Measurements from ENCODE around the gene CRHR1.
A peak's percentile ranks its signal among the peaks of the same experiment; 100 is the strongest.
"Not testable (repeated sequence)": the region's sequence is repeated elsewhere in the genome, so short reads cannot be mapped to it uniquely, and the experiment has no call there.

The CRHR1 gene

DNA sequence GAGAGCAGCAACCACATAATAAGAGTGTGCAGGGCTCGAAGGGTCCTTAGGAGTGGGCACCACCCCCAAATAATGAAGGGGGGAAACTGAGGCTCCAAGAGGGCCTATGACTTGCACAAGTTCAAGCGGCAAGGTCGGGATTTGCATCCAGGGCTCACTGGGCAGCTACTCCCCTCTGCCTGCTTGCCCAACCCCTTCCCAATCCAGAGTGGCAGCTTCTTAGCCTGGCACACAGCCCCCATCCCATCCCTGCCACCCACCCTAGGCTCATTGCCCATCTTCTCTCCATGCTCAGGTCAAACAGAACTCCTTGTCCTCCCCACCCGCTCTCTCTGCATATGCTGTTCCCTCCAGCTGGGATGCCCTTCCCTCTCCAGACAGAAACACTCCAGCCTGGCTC is 63.0 kb downstream of the CRHR1 start:
- no peak for DNase-seq

DNA sequence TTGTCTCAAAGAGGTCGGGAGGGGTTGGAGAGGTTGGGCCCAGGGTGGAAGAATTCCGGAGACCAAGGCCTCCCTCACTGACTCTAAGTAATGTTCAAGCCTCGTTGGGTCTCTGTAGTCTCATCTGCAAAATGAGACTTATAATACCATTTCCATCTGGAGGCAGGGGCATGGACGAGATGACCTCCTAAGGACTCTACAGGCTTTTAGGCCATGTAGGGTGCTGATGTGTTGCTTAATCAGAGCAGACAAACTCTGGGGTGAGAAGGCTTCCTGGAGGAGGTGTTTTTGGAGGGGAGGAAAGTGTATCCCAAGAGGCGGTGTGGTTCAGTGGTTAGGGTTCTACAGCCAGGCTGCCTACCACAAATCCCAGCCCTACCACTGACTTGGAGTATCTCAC is 63.6 kb downstream of the CRHR1 start:
- no peak for DNase-seq

DNA sequence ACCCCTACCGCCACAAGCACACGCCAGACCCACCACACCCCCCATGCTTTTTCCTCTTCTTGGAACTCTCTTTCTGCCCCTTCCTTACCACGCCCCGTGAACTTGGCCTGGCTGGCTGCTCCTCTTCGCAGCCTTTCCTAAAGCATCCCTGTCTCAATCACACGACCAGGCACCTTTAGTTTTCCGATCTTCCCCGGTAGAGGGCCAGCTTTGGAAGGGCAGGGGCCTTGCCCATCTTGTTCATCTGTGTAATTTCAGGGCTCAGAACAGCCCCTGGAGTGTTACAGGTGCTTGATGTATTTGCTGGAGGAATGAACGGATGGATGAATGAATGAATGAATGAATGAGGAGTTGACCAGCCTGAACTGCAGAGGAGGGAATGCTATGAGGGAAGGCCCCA is 64.3 kb downstream of the CRHR1 start:
- no peak for DNase-seq

DNA sequence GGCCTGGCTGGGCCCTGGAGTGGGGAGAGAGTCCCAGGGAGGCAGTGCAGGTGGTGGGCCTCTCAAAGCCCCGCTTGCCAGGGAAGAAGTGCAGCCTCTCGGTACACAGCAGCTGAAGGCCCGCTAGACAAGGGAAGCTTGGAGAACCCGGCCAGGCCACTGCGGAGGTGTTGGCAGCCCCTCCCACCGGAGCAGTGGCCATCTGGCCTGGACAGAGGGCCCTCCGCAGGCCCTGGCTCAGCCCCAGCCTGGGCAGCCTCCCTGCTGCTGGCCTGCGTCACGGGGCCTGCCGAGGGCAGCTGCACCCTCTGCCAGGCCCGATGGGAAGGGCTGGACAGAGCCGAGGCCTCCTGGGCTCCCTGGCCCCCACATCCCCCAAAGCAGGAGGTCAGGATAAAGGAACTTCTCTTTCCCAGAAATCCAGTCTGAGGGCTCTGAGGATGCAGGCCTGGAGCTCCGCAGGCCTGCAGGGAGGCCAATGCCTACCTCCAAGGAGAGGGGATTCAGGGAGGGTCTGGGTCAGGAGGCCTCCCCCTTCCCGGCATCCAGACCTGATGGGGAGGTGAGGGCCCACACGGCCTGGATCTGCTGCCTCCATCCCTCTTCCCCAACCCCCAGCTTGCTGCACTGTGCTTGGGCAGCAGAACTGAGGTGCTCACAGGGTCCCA is 64.9 kb downstream of the CRHR1 start:
- DNase-seq, result no peak

DNA sequence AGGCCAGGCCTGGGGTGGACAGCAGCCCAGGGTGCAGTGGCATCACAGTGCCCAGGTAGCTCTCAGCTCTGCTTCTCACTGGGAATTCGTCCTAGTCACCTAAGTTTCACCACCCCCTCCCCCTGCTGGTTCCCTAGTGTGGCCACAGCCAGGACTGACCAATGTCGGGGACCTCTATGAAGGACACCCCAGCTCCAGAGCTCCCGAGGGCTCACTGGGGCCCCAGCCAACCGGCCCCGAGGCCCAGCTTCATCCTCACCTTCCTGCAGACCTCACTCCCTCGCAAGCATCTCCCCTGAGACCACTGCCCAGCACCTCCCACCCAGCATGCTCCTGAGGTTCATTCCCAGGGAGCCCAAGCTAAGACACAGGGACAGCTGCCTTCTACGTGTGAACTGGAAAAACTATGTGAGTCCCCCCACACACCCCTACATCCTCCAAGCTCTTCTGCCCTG is 65.4 kb downstream of the CRHR1 start:
- no peak for DNase-seq

DNA sequence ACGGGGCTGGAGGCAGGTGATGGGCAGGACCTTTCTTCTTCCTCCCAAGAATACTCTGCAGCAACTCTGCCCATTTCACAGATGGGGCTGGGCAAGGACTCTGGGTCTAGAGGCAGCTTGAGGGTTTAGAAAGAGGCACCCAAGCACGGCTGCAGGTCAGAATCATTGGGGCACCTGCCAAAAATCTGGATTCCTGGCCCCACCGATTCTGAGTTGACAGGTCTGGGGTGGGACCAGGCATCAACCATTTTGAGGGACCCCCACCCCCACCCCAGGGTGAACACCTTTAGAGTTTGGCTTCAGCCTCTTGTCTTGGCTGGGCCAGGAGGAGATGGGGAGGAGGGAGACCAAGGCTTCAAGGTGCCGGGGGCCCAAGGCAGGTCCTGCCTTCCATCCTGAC is 65.9 kb downstream of the CRHR1 start:
- no peak for DNase-seq

DNA sequence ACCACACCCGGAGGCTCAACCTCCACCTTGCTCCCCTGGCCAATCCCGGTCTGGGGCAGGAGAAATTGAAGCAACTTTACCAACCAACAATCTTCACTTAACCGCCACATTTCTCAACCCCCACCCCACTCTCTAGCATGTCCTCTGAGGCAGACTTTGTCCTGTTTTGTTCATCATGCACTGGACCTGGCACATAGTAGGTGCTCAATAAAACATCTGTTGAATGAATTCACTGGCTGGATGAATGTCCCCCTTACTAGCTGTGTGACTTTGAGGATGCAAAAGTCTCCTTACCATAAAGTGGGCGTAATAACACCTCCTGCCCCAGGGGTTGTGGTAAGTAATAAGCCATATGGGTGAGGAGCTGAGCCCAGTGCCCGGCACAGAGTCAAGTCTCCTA is 66.3 kb downstream of the CRHR1 start:
- DNase-seq, result no peak

DNA sequence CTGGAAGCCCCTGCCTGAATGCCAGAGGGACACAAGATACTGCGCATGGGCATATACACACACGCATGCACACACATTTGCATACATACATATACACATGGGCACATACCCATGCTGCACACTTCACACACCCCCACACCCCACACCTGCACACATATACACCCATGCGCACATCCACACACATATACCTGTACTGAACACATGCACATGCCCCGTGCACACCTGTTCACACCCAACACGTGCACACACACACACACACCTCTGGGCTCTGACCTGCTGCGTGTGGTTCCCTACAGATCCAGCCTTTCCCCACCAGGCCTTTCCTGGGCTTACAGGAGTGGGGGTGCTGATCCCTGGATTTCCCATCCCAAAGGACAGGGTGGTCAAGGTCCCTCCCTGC is 66.9 kb downstream of the CRHR1 start:
- DNase-seq, result no peak

DNA sequence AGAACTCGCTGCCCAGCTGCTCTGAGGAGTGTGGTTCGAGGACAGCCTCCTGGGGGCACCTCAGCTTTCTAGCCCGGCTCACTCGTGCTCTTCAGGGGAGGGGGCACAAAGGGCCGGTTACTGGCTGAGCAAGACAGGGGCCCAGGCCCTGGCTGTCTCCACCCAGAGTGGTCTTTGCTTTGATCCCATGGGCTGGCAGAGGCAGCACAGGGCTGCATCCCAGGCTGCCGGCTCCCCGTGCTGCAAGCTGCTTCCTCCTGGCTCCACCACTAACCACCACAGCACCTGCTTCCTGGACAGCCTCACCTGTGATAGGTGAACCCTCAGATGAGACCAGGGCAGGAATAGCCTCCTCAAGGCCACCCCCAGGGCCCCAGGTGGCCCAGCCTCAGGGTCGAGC is 67.3 kb downstream of the CRHR1 start:
- peak; percentile 41 for DNase-seq

DNA sequence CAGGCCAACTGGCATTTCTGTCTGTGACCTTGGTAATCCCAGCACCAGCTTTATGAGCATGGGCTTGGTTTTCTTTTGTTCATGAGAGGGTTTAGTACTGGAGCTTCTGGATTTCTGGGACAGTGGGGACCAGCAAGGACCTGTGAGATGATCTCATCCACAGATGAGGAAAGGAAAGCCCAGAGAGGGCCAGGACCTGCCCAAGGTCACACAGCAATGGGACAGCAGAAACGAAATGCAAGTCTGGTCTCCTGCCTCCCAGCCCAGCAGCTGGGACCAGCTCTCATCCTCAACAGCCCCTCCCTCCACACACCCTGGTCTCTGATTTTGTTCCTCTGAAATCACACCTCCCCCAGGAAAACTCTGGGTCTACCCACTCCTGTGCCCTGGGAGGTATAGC is 67.8 kb downstream of the CRHR1 start:
- no peak for DNase-seq

DNA sequence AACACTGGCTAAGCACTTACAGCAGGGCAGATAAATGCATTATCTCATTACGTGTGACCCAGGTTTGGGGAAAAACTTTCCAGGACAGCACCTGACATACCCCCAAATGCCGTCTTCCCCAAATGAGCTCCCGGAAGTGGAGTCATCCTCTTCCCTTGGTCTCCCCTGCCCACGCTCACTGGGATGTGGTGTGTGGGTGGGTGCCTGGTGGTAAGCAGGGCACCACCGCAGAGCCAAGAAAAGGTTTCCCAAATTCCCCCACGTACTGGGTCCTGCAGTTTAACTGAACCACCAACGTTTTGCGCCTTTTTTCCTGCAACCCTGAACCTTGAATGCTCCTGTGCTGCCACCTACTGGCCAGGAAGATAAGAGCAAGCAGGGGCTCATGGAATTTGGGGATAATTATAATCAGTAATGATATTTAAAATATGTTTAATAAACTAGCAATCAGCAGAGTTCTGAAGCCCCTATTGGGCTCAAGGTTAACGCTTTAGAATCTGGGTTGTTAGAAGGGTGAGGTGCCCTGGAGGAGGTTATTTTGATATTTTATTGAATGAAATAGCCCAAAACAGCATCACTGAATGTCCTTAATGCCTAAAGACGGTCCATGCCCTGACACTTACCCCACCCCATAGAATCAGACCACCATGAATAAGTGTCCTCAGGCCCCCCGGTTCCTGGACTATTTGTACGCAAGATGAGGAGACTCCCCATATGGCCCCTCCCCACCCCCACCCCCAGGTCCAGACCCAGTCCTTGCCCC is 68.6 kb downstream of the CRHR1 start:
- DNase-seq, result peak; percentile 84

DNA sequence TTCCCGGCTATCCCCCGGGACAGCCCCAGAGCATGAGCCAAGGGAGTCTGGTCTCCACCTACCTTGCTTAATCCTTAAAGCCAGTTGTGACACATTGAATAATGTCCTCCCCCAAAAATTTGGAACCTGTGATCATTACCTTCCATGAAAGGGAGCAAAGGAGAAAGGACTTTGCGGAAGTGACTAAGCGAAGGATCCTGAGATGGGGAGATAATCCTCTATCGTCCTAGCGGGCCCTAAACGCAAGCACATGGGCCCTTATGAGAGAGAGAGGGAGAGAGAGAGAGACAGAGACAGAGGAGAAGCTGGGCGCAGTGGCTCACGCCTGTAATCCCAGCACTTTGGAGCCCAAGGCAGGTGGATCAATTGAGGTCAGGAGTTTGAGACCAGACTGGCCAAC is 70.1 kb downstream of the CRHR1 start:
- DNase-seq, result no peak

DNA sequence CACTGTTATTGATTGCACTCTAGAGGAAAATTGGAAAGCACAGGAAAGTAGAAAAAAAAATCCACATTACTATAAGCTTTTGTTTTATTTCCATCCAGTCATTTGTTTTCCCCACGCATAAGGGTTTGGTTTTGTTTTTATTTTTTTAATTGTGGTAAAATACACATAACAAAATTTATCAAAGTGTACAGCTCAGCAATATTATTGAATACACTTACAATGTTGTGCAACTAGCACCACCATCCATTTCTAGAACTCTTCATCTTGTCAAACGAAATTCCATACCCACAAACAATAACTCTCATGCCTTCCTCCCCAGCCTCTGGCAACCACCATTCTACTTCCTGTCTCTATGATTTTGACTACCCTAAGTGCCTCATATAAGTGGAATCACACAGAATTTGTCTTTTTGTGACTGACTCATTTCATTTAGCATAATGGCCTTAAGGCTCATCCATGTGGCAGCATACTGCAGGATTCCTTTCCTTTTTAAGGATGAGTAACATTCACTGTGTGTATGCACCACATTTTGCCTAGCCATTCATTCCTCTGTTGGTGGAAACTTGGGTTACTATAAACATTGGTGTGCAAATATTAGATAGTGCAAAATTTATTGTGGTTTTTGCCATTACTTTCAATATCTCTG is 71.7 kb downstream of the CRHR1 start:
- no peak for DNase-seq

DNA sequence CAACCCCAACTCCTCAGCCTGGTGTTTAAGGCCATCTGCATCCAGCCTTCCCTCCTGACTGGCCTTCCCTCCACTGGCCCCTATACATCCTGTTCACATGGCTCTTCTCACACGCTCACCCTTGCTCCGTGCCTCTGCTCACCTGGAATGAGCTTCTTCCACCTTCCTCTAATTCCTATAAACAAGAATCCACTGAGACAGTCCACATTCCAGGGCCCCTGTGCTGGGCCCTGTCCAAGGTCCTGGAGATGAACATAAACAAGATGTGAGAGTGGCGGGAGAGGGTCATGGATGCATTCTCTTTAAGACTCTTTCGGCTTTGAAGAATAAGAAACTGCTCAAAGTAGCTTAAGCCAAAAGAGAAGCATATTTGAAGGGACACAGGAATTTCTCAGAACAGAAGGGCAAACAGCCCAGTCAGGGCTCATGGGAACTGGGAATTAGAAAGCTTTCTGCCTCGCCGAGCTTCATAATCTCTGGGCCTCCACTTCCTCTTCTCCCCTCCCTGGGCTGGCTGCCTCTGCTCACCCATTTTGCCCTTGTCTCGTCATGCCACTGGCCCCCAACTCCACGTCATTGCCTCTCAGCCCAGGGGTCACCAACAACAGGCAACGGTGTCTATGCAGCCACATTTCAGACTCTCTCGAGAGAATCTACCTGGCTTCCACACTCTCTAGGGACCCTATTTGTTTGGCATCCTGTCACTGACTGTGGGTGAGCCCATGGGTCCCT is 74.0 kb downstream of the CRHR1 start:
- DNase-seq, result no peak

DNA sequence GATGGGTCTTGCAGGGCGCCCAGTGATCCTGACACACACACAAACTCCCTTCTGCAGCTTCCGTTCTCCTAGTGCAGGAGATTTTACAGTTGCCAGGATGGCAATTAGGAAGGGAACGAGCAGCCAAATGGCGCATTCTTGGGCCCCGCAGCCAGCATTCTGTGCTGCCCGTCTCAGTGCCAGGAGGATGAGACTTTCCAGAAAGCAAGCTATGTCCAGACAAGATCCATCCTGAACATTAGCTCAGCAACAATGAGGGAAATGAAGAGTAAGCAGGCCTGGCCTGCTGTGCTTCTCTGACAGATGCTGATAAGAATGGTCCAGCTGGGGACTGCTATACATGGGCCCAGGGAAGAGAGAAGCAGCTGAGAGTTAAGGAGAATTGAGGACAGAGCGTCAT is 77.0 kb downstream of the CRHR1 start:
- no peak for DNase-seq

DNA sequence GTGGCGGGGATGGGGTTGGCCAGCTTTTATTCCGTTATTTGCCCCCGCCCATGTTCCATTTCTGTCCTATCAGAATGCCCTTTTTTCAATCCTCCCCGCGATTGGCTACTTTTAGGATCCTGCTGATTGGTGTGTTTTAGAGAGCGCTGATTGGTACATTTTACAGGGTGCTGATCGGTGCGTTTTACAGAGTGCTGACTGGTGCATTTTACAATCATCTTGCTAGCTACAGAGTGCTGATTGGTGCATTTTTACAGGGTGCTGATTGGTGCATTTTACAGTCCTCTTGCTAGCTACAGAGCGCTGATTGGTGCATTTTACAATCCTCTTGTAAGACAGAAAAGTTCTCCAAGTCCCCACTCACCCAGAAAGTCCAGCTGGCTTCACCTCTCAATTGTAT is 78.0 kb downstream of the CRHR1 start:
- DNase-seq, result not testable (repeated sequence)

DNA sequence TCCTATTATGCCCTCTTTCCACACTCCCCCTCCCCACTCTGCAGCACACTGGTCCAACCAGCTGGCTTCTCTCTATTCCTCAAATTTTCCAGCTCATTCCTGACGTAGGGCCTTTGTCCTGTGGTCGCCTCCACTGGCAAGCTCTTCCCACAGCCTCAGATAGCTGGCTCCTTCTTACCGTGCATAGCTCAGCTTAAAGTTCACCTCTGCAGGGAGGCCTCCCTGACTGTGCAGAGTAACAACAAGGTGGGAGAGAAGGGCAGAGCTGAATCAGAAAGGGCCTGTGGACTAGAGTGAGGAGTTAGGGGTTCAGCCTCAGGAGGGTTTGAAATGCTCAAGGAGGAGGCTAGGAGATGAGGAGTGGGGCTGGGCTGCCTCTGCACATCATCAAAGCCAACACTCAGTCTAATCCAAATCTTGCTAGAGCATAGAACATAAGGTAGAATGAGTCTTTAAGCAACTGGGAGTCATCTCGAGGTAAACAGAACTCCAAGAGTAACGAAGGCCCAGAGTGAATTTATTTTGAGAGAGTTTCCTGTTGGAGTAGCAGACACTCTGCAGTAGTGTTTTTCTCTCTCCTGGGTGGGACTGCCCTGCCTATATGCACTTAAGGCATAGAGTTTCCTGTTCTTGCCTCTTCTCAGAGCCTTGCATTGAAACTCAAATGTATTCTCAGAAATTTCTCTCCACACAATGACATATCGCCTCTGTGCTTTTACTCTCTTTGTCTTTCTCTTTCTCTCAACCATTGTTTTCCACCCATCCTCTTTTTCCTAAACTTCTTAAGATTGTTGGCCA is 79.9 kb downstream of the CRHR1 start:
- DNase-seq, result no peak

DNA sequence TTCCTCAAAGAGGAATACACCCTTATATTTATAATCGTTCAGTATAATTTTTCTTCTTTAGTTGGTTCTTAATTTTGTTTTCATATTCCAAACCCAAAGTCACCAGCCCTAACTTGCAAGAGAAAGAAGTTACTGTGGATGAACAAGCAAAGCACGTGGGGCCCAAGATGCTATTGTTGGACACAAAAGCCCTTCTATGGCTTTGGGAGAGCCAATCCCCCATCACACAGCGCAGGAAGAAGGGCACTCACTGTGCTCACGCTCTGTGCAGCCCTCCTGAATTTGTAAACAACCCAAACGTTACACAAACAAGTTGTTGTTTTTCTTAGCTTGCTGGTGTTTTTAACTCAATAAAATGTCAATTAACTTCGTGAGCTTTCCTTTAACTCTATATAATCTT is 83.1 kb downstream of the CRHR1 start:
- no peak for DNase-seq

DNA sequence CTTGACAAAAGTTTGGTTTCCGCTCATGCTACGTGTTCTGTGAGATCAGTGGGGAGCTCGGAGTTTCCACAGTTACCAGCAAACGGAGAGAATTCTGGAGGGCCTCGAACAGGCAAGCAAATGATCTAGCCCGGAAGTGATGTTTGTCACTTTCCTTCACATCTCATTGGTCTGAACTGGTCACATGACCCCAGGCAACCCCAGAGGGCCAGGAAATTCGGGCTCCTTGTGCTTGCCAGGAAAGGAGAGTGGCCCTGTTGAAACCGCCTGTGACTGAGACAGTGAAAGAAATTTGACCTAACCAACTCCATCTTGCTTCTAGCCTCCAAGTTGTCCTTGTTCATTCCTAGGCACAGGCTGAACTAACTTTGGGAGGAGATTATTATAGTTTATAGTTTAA is 83.6 kb downstream of the CRHR1 start:
- no peak for DNase-seq

DNA sequence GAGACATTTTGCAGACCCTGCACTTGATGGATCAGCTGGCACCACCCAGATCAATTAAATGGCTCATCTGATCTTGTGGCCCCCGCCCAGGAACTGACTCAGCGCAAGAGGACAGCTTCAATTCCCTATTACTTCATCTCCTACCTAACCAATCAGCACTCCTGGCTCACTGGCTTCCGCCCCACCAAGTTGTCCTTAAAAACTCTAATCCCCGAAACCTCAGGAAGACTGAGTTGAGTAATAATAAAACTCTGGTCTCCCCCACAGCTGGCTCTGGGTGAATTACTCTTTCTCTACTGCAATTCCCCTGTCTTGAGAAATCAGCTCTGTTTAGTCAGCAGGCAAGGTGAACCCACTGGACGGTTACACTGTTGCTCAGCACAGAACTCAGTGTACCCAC is 84.2 kb downstream of the CRHR1 start:
- no peak for DNase-seq

DNA sequence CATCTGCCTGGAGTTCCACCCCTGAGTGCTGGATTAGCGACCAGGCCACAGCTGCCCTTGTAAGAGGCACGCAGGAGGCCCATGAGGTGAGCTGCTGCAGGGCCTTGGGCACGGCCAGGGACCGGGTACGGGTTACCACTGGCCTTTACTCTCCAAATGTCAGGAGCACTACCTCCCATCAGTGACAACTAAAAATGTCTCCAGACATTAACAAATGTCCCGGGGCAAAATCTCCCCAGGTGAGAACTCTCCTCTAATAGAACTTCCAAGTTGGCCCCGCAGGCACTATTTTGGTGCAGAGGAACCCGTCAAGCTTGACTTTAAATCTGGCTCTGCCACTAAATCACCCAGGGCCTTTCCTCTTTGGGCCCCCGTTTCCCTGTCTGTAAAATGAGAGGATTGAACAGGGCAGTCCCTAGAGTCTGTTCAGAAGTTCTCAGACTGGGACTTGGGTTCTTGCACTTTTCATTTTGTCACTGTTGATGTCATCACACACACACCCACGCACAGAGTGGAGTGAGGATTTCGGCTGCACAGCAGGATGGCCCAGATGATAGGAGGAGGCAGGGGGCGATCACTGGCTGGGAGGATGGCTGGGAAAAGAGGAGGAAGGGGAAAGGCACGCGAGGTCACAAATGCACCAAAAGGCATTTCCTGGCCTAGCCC is 85.7 kb downstream of the CRHR1 start:
- no peak for DNase-seq

DNA sequence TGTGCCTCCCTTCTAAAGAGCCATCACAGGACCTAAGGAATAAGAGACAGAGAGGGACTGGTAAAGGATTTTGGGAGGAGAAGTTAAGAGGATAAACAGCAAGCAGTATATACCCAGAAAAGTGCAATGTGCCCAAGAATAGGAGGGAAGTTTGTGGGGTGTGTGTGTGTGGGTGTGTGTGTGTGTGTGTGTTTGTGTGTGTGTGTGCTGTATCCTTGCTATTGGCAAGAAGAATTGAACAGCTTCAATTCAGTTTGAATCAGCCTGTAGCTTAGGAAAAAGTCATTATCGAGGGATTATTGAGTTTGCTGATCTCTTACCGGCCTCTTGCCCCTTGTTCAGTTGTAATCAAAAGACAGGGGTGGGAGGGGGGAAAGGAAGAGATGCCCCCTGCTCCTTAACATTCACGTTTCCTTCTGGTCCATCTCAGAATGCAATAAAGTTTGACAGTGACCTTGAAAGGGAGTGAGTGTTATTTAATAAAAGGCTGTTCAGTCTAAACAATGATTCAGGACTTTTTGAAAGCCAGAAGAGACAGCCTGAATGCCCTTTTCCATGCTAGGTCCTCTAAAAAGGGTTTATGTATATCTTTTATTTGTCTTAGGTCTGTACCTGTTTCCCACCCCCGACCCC is 86.3 kb downstream of the CRHR1 start:
- DNase-seq, result no peak
